ENCODE data around the gene NLE1. TPM values are rescaled to one million over a fixed set of nuclear protein-coding genes. Genes with fewer than 3 reads are reported as not detected.

Gene NLE1
- total and polyA plus RNA-seq, 7 donors, result 3.0 to 16.8 (median 11.2) TPM

- no peak for TF ChIP-seq POLR2AphosphoS5 (IDR thresholded peaks at IDR 0.05)
- no peak for TF ChIP-seq POLR2A (IDR thresholded peaks at IDR 0.05)
- no peak for TF ChIP-seq EP300 (IDR thresholded peaks at IDR 0.05)
- no peak for TF ChIP-seq CTCF (IDR thresholded peaks at IDR 0.05)
- intact Hi-C loops (cut with DNase I), result loop anchor here (10.0 kb wide), 1 partner anchor 581 kb away; no protein-coding TSS in a partner anchor
- no peak overlapping the region for H3K4me3 ChIP-seq
- H3K36me3 ChIP-seq, result no peaks in the 10 kb centered on the region
- DNase-seq, result peak; percentile 50
- H3K27me3 ChIP-seq, result no peaks in the 10 kb centered on the region
- no peaks in the 10 kb centered on the region for H3K4me1 ChIP-seq
- no peak overlapping the region for H3K27ac ChIP-seq
- 94 to 95% methylated on average over 7 of the region's 7 CpGs for WGBS, 2 donors
- H3K9me3 ChIP-seq, result no peaks in the 10 kb centered on the region
These were observed 21.8 kb upstream of the NLE1 start for GRCh38 chr17:35163886-35164285.

- TF ChIP-seq POLR2A (IDR thresholded peaks at IDR 0.05) (no peak), POLR2AphosphoS5 (IDR thresholded peaks at IDR 0.05) (no peak), CTCF (IDR thresholded peaks at IDR 0.05) (no peak), EP300 (IDR thresholded peaks at IDR 0.05) (no peak)
- Histone ChIP-seq H3K4me3 (no peak overlapping the region), H3K36me3 (no peaks in the 10 kb centered on the region), H3K27ac (no peak overlapping the region), H3K27me3 (no peaks in the 10 kb centered on the region), H3K9me3 (no peaks in the 10 kb centered on the region), H3K4me1 (no peaks in the 10 kb centered on the region)
- DNase-seq, result no peak
- WGBS, 2 donors, result 78 to 90% methylated on average over 4 of the region's 4 CpGs
- intact Hi-C loops (cut with DNase I), result loop anchor here (10.0 kb wide), 1 partner anchor 582 kb away; no protein-coding TSS in a partner anchor
These were observed 20.7 kb upstream of the NLE1 start for GRCh38 chr17:35162755-35163154.

GRCh38 chr17:35161281-35161761 lies 19.2 kb upstream of the NLE1 start:
- Histone ChIP-seq H3K27me3 (no peaks in the 10 kb centered on the region), H3K36me3 (no peaks in the 10 kb centered on the region), H3K27ac (no peak overlapping the region), H3K9me3 (no peaks in the 10 kb centered on the region), H3K4me3 (no peak overlapping the region), H3K4me1 (no peaks in the 10 kb centered on the region)
- intact Hi-C loops (cut with DNase I), result loop anchor here (10.0 kb wide), 1 partner anchor 583 kb away; no protein-coding TSS in a partner anchor
- WGBS, 2 donors, result 63 to 76% methylated on average over 3 of the region's 3 CpGs
- TF ChIP-seq POLR2A (IDR thresholded peaks at IDR 0.05) (no peak), EP300 (IDR thresholded peaks at IDR 0.05) (no peak), CTCF (IDR thresholded peaks at IDR 0.05) (no peak), POLR2AphosphoS5 (IDR thresholded peaks at IDR 0.05) (no peak)
- no peak for DNase-seq

GRCh38 chr17:35160354-35161201 lies 18.5 kb upstream of the NLE1 start:
- H3K36me3 ChIP-seq, result no peaks in the 10 kb centered on the region

More at GRCh38 chr17:35160354-35161201, 18.5 kb upstream of the NLE1 start:
- intact Hi-C loops (cut with DNase I), result loop anchor here (10.0 kb wide), 1 partner anchor 584 kb away; no protein-coding TSS in a partner anchor
- Histone ChIP-seq H3K4me3 (no peak overlapping the region), H3K27ac (no peak overlapping the region), H3K4me1 (no peaks in the 10 kb centered on the region), H3K27me3 (no peaks in the 10 kb centered on the region), H3K9me3 (no peaks in the 10 kb centered on the region)
- TF ChIP-seq EP300 (IDR thresholded peaks at IDR 0.05) (no peak), POLR2AphosphoS5 (IDR thresholded peaks at IDR 0.05) (no peak), POLR2A (IDR thresholded peaks at IDR 0.05) (no peak), CTCF (IDR thresholded peaks at IDR 0.05) (no peak)
- no peak for DNase-seq
- WGBS, 2 donors, result 54 to 68% methylated on average over 13 of the region's 13 CpGs
